Breast epithelium (tissue), 4 donors: ENCODE results near the gene NUDT1. TPM values are rescaled to one million over a fixed set of nuclear protein-coding genes. Genes with fewer than 3 reads are reported as not detected.
A peak's percentile ranks its signal among the peaks of the same experiment; 100 is the strongest.

Source experiments
- DNase-seq, 2 donors: peaks; one replicate each; pipeline ENCODE4 v3.0.0-alpha.2; 2019; ENCODE audit warnings: low spot score in 2 of 2
- H3K27ac ChIP-seq, 2 donors: fragments of 200-600 bp; sonication (generic) in 1 of 2; one replicate each; pipeline ENCODE4 v1.5.1; 2016 to 2019; ENCODE audit warnings: mild to moderate bottlenecking in 1 of 2
- H3K27me3 ChIP-seq, 2 donors: fragments of 200-600 bp; sonication (generic) in 1 of 2; one replicate each; pipeline versions ENCODE4 v1.5.1 to v1.6.0; 2017 to 2019; ENCODE audit warnings: control low read depth in 1 of 2, mild to moderate bottlenecking in 1 of 2
- H3K36me3 ChIP-seq: fragments of 200-600 bp; one replicate; pipeline ENCODE4 v1.5.1; 2019
- H3K4me1 ChIP-seq, 2 donors: fragments of 200-600 bp; sonication (generic); one replicate each; pipeline ENCODE4 v1.5.1; 2016 to 2019; ENCODE audit warnings: control low read depth in 1 of 2
- H3K4me3 ChIP-seq, 3 donors: fragments of 200-600 bp; sonication (generic); 1 replicate in 2 of 3; 2 replicates in 1 of 3; pipeline ENCODE4 v1.5.1; 2016 to 2019; ENCODE audit warnings: mild to moderate bottlenecking in 3 of 3, moderate library complexity in 2 of 3
- H3K9me3 ChIP-seq, 2 donors: fragments of 200-600 bp; sonication (generic) in 1 of 2; one replicate each; pipeline ENCODE4 v1.5.1; 2016 to 2019; ENCODE audit warnings: control low read depth in 1 of 2
- CTCF ChIP-seq, 3 donors: fragments of 450-650 bp; IDR thresholded peaks; one replicate each; pipeline ENCODE4 v1.5.1; 2016 to 2017; ENCODE audit warnings: antibody characterized with exemption in 3 of 3, mild to moderate bottlenecking in 3 of 3, moderate library complexity in 3 of 3
- POLR2A ChIP-seq: fragments of 450-650 bp; IDR thresholded peaks from one replicate; pipeline ENCODE4 v1.6.1; 2016; ENCODE audit warnings: antibody characterized with exemption, mild to moderate bottlenecking, moderate library complexity
- POLR2AphosphoS5 ChIP-seq, 3 donors: sonication (generic); formaldehyde crosslinking; IDR thresholded peaks; one replicate each; pipeline ENCODE4 v1.6.1; 2017; ENCODE audit warnings: antibody characterized with exemption in 3 of 3
- intact Hi-C: fragments of 100-400 bp; cut with DNase I; formaldehyde crosslinking; loops from one replicate; pipeline ENCODE4 v1.15.1; 2023; ENCODE audit warnings: low total_unique reads
- total RNA-seq, 3 donors: library from RNA; depleted of rRNA; stranded (reverse); fragments of >200 nt; gene quantifications; one replicate each; pipeline ENCODE4 v1.1.0, GENCODE V29; 2016

The NUDT1 gene
- total RNA-seq, 3 donors from 2014 or later, result 13.3 to 28.5 (median 18.0) TPM

GRCh38 chr7:2249744-2250323 lies 7.8 kb downstream of the NUDT1 start:
- TF ChIP-seq CTCF (IDR thresholded peaks at IDR 0.05), result no peak
- no peak for TF ChIP-seq POLR2A
- no peak for TF ChIP-seq POLR2AphosphoS5 (IDR thresholded peaks at IDR 0.05)
- H3K4me3 ChIP-seq, result no peak overlapping the region
- H3K36me3 ChIP-seq, result no peaks in the 10 kb centered on the region
- no peak for DNase-seq
- H3K9me3 ChIP-seq, result no peaks in the 10 kb centered on the region
- intact Hi-C loops, result loop anchor here (10.0 kb wide), 2 partner anchors 95 to 365 kb away; no protein-coding TSS in a partner anchor
- H3K4me1 ChIP-seq, result peaks cover 0 to 5% of the 10 kb centered on the region in 2 donors
- H3K27me3 ChIP-seq, result no peaks in the 10 kb centered on the region
- peak overlapping the region; percentile 76 to 85 for H3K27ac ChIP-seq

- Histone ChIP-seq H3K4me1 (peaks cover 0 to 5% of the 10 kb centered on the region in 2 donors), H3K27ac (no peak overlapping the region), H3K36me3 (no peaks in the 10 kb centered on the region), H3K27me3 (no peaks in the 10 kb centered on the region), H3K4me3 (no peak overlapping the region), H3K9me3 (no peaks in the 10 kb centered on the region)
- intact Hi-C loops, result no loop called here
- TF ChIP-seq CTCF (IDR thresholded peaks at IDR 0.05) (no peak), POLR2AphosphoS5 (IDR thresholded peaks at IDR 0.05) (no peak), POLR2A (no peak)
- DNase-seq, result no peak
These were observed 9.4 kb downstream of the NUDT1 start for GRCh38 chr7:2251381-2251780.

- DNase-seq, result no peak
- TF ChIP-seq CTCF (IDR thresholded peaks at IDR 0.05), result no peak
- TF ChIP-seq POLR2AphosphoS5 (IDR thresholded peaks at IDR 0.05), result no peak
- no peak overlapping the region for H3K27ac ChIP-seq
- intact Hi-C loops, result no loop called here
- H3K36me3 ChIP-seq, result no peaks in the 10 kb centered on the region
- H3K9me3 ChIP-seq, result no peaks in the 10 kb centered on the region
- H3K27me3 ChIP-seq, result no peaks in the 10 kb centered on the region
- no peak overlapping the region for H3K4me3 ChIP-seq
- peaks cover 0 to 5% of the 10 kb centered on the region in 2 donors for H3K4me1 ChIP-seq
These were observed 10.1 kb downstream of the NUDT1 start for GRCh38 chr7:2251841-2252771.

- Histone ChIP-seq H3K9me3 (no peaks in the 10 kb centered on the region), H3K27me3 (no peaks in the 10 kb centered on the region), H3K36me3 (no peaks in the 10 kb centered on the region), H3K4me3 (no peak overlapping the region), H3K27ac (no peak overlapping the region), H3K4me1 (peaks cover 0 to 5% of the 10 kb centered on the region in 2 donors)
- no peak for DNase-seq
- no peak for TF ChIP-seq POLR2AphosphoS5 (IDR thresholded peaks at IDR 0.05)
- no peak for TF ChIP-seq CTCF (IDR thresholded peaks at IDR 0.05)
- TF ChIP-seq POLR2A, result no peak
- intact Hi-C loops, result no loop called here
These were observed 11.0 kb downstream of the NUDT1 start for GRCh38 chr7:2253021-2253420.
